ENCODE results near the gene MICAL1.

MICAL1 gene

GRCh38 chr6:109454496-109455436 is 806 bp downstream of the MICAL1 start:
- DNase-seq (ENCODE audit: low read depth): peak; percentile 41

- DNase-seq (ENCODE audit: low read depth): no peak
These were observed 1.7 kb downstream of the MICAL1 start for GRCh38 chr6:109453594-109454495.

- DNase-seq (ENCODE audit: low read depth): no peak
These were observed 2.4 kb downstream of the MICAL1 start for GRCh38 chr6:109453156-109453555.

GRCh38 chr6:109452181-109452580 is 3.4 kb downstream of the MICAL1 start:
- DNase-seq (ENCODE audit: low read depth): no peak

- no peak for DNase-seq (ENCODE audit: low read depth)
These were observed 4.2 kb downstream of the MICAL1 start for GRCh38 chr6:109451376-109451775.

GRCh38 chr6:109450801-109451200 is 4.8 kb downstream of the MICAL1 start:
- DNase-seq (ENCODE audit: low read depth): no peak

GRCh38 chr6:109449795-109450673 is 5.5 kb downstream of the MICAL1 start:
- DNase-seq (ENCODE audit: low read depth): no peak

- DNase-seq (ENCODE audit: low read depth): no peak
These were observed 6.3 kb downstream of the MICAL1 start for GRCh38 chr6:109449064-109449794.

- DNase-seq (ENCODE audit: low read depth): no peak
These were observed 7.0 kb downstream of the MICAL1 start for GRCh38 chr6:109448615-109449014.

- DNase-seq (ENCODE audit: low read depth): no peak
These were observed 7.6 kb downstream of the MICAL1 start for GRCh38 chr6:109447878-109448555.

- DNase-seq (ENCODE audit: low read depth): no peak
These were observed 8.5 kb downstream of the MICAL1 start for GRCh38 chr6:109447087-109447486.

- DNase-seq (ENCODE audit: low read depth): no peak
These were observed 9.0 kb downstream of the MICAL1 start for GRCh38 chr6:109446541-109446940.

GRCh38 chr6:109446072-109446471 is 9.5 kb downstream of the MICAL1 start:
- no peak for DNase-seq (ENCODE audit: low read depth)

- no peak for DNase-seq (ENCODE audit: low read depth)
These were observed 10.2 kb downstream of the MICAL1 start for GRCh38 chr6:109445382-109445781.

- DNase-seq (ENCODE audit: low read depth): no peak
These were observed 12.1 kb downstream of the MICAL1 start for GRCh38 chr6:109443425-109443950.

GRCh38 chr6:109442393-109442924 is 13.1 kb downstream of the MICAL1 start:
- DNase-seq (ENCODE audit: low read depth): no peak

GRCh38 chr6:109441069-109441816 is 14.3 kb downstream of the MICAL1 start:
- no peak for DNase-seq (ENCODE audit: low read depth)

- peak; percentile 63 for DNase-seq (ENCODE audit: low read depth)
These were observed 15.1 kb downstream of the MICAL1 start, which contains the start of the genes PPIL6 and SMPD2 for GRCh38 chr6:109440331-109441068. PPIL6 (minus strand) TSS chr6:109440628; CDS start chr6:109440590, 38 bp downstream. SMPD2 (plus strand) TSS chr6:109440724; CDS start chr6:109441122, 398 bp downstream.

Measured in stimulated activated CD4-positive, alpha-beta T cell treated with anti-CD3 and anti-CD28 coated beads, Interleukin-2, amount 100 ng/mL, for 4 hours (primary cell).